Uterus (tissue), 4 donors: ENCODE data around the gene CFAP97D2. TPM values are rescaled to one million over a fixed set of nuclear protein-coding genes. Genes with fewer than 3 reads are reported as not detected.

Experiments used
- DNase-seq, 2 donors: peaks; one replicate each; pipeline ENCODE4 v3.0.0-alpha.2; 2019 to 2020
- H3K27ac ChIP-seq, 2 donors: fragments of 200-600 bp; sonication (generic); 1 replicate in 1 of 2; 2 replicates in 1 of 2; pipeline ENCODE4 v1.5.1; 2016 to 2018
- H3K27me3 ChIP-seq, 2 donors: fragments of 200-600 bp; sonication (generic); one replicate each; pipeline ENCODE4 v1.5.1; 2018 to 2019; ENCODE audit warnings: control low read depth in 1 of 2
- H3K36me3 ChIP-seq, 2 donors: fragments of 200-600 bp; sonication (generic); one replicate each; pipeline ENCODE4 v1.5.1; 2019; ENCODE audit warnings: control low read depth in 1 of 2
- H3K4me1 ChIP-seq, 2 donors: fragments of 200-600 bp; sonication (generic); one replicate each; pipeline ENCODE4 v1.5.1; 2018 to 2019; ENCODE audit warnings: control low read depth in 1 of 2
- H3K4me3 ChIP-seq, 2 donors: fragments of 200-600 bp; sonication (generic); 1 replicate in 1 of 2; 2 replicates in 1 of 2; pipeline ENCODE4 v1.5.1; 2018 to 2019; ENCODE audit warnings: mild to moderate bottlenecking in 1 of 2
- H3K9me3 ChIP-seq, 2 donors: fragments of 200-600 bp; sonication (generic); one replicate each; pipeline ENCODE4 v1.5.1; 2019; ENCODE audit warnings: control low read depth in 1 of 2
- CTCF ChIP-seq, 4 experiments: fragments of 200-600 bp in 2 of 4; fragments of 450-650 bp in 2 of 4; sonication (generic) in 2 of 4; IDR thresholded peaks; one replicate each; pipeline ENCODE4 v1.5.1; 2016 to 2019; ENCODE audit warnings: antibody characterized with exemption in 4 of 4, mild to moderate bottlenecking in 2 of 4, moderate library complexity in 1 of 4
- POLR2A ChIP-seq, 2 donors: fragments of 450-650 bp; IDR thresholded peaks; one replicate each; pipeline ENCODE4 v1.6.1; 2016; ENCODE audit warnings: antibody characterized with exemption in 2 of 2, mild to moderate bottlenecking in 1 of 2, moderate library complexity in 1 of 2
- intact Hi-C: fragments of 100-400 bp; cut with DNase I; formaldehyde crosslinking; loops from one replicate; pipeline ENCODE4 v1.15.1; 2023; ENCODE audit warnings: low total_unique reads
- total RNA-seq, 4 donors: library from RNA; depleted of rRNA in 3 of 4; stranded (reverse); fragments of >200 nt in 3 of 4; gene quantifications; one replicate each; pipeline versions ENCODE4 v1.1.0 to v1.2.4, GENCODE V29; 2014 to 2023
- donor health status: DM: yes; HTN: yes; CAD: no.

CFAP97D2 gene
- total RNA-seq, 4 donors from 2014 or later, result not detected

- DNase-seq, result no peak
- Histone ChIP-seq H3K4me3 (no peak overlapping the region), H3K36me3 (no peaks in the 10 kb centered on the region), H3K27me3 (no peaks in the 10 kb centered on the region), H3K9me3 (no peaks in the 10 kb centered on the region), H3K27ac (no peak overlapping the region), H3K4me1 (peaks cover 0 to 10% of the 10 kb centered on the region in 2 donors)
- TF ChIP-seq CTCF (IDR thresholded peaks at IDR 0.05), result no peak
- no peak for TF ChIP-seq POLR2A (IDR thresholded peaks at IDR 0.05)
- intact Hi-C loops, result no loop called here
These were observed 44.0 kb upstream of the CFAP97D2 start for GRCh38 chr13:114134944-114135610.

GRCh38 chr13:114135731-114136171 lies 43.3 kb upstream of the CFAP97D2 start:
- intact Hi-C loops, result no loop called here
- no peak for DNase-seq
- TF ChIP-seq CTCF (IDR thresholded peaks at IDR 0.05), result no peak
- no peak for TF ChIP-seq POLR2A (IDR thresholded peaks at IDR 0.05)
- no peaks in the 10 kb centered on the region for H3K36me3 ChIP-seq
- H3K9me3 ChIP-seq, result no peaks in the 10 kb centered on the region
- H3K4me3 ChIP-seq, result no peak overlapping the region
- H3K27me3 ChIP-seq, result no peaks in the 10 kb centered on the region
- H3K4me1 ChIP-seq, result peaks cover 0 to 3% of the 10 kb centered on the region in 2 donors
- no peak overlapping the region for H3K27ac ChIP-seq

GRCh38 chr13:114136576-114136975 lies 42.5 kb upstream of the CFAP97D2 start:
- no peak overlapping the region for H3K27ac ChIP-seq
- DNase-seq, result no peak
- no peaks in the 10 kb centered on the region for H3K4me1 ChIP-seq
- H3K36me3 ChIP-seq, result no peaks in the 10 kb centered on the region
- intact Hi-C loops, result no loop called here
- no peaks in the 10 kb centered on the region for H3K27me3 ChIP-seq
- no peak overlapping the region for H3K4me3 ChIP-seq
- no peaks in the 10 kb centered on the region for H3K9me3 ChIP-seq
- no peak for TF ChIP-seq POLR2A (IDR thresholded peaks at IDR 0.05)
- no peak for TF ChIP-seq CTCF (IDR thresholded peaks at IDR 0.05)

GRCh38 chr13:114140131-114140905 lies 38.7 kb upstream of the CFAP97D2 start:
- DNase-seq, result no peak
- Histone ChIP-seq H3K9me3 (no peaks in the 10 kb centered on the region), H3K27me3 (no peaks in the 10 kb centered on the region), H3K4me3 (no peak overlapping the region), H3K4me1 (no peaks in the 10 kb centered on the region), H3K27ac (no peak overlapping the region), H3K36me3 (no peaks in the 10 kb centered on the region)
- TF ChIP-seq CTCF (IDR thresholded peaks at IDR 0.05) (no peak), POLR2A (IDR thresholded peaks at IDR 0.05) (no peak)
- intact Hi-C loops, result no loop called here

- Histone ChIP-seq H3K27ac (no peak overlapping the region), H3K36me3 (no peaks in the 10 kb centered on the region), H3K9me3 (no peaks in the 10 kb centered on the region), H3K4me3 (no peak overlapping the region), H3K4me1 (no peaks in the 10 kb centered on the region), H3K27me3 (no peaks in the 10 kb centered on the region)
- intact Hi-C loops, result no loop called here
- TF ChIP-seq CTCF (IDR thresholded peaks at IDR 0.05) (no peak), POLR2A (IDR thresholded peaks at IDR 0.05) (no peak)
- DNase-seq, result no peak
These were observed 38.2 kb upstream of the CFAP97D2 start for GRCh38 chr13:114140906-114141250.
